ENCODE results near the gene SH3RF3.

SH3RF3 gene

DNA sequence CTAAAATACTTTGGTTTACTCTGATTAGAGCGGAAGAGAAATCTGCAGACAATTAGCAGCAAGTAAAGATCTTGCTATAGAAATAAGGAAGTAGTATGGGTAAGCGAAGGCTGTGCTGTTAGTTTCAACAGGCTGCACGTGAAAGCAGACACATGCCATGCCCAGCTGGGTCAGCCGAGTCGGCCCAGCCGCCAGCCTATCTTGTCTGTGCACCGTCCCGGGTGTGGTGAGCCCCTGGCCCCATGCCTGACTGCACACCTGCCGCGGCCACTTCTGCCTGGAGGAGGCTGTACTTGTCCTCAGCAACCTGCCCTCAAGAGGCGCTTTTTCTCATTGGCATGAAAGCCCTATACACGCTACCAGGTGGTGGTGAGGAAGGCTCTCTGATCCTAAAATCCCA, 299.3 kb downstream of the SH3RF3 start:
- DNase-seq, result no peak

DNA sequence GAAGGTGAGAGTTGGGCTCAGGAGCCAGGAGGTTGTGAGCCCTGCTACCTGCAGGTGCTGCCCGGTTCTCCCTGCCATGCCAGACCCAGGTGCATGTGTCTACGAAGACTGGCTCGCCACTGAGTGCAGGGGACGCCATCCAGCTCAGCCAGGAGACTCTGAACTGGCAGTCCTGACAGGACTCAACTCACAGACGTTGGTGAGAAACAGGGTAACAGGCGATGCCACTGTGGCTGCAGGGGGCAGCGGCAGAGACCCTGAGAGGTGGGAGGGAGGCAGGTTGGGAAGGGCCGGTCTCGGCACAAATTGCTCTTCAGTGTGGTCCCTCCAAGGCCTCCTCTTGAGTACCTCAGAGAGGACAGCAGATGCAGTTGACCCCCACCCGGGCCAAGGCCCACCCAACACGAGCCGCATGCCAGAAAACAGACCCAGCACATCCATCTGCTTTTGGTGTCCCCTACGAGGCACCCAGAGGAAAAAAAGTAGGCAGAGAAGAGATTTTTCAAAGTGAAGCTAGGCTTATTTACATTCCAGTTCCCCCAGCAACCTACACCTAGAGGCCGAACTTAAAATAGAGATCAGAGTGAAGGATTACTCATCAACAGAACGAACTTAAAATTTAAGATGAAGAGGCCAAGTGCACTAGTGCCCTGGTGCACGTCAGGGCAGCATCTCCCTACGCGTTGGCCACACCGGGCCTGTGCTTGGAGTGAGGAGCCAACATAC, 300.0 kb downstream of the SH3RF3 start:
- DNase-seq, result no peak

DNA sequence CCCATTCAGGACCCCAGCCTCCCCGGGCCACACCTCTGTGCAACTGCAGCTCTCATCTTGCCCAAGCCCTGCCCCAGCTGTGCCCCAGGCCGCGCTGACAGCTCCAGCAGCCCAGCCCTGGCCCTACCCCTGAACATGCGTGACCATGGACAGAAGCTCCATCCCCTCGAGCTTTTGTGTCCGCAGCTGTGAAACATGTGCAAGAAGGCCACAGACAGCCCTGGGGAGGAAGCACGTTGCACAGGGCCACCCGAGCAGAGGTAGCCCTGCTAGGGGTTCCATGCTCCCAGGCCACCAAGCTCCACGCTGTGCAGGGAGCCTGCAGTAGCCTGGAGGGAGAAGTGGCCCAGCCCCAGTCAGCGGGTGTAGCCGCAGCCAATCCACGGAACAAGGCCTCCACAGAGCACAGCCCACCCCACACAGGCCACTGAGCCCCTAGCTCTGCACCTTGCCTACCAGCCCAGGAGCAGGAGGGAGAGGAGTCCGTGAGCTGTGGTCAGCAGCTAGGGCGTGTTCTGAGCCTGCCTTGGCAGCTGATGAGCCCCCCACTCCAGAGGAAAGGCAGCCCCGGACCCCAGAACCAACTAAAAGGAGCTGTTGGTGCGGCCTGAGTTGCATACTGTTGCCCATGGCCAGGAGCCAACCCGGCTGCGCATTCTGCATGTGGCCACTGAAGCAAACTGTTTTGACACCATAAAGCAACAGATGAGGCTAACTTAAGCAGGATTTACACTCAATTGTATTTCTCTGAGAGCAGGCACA, 300.7 kb downstream of the SH3RF3 start:
- no peak for DNase-seq

DNA sequence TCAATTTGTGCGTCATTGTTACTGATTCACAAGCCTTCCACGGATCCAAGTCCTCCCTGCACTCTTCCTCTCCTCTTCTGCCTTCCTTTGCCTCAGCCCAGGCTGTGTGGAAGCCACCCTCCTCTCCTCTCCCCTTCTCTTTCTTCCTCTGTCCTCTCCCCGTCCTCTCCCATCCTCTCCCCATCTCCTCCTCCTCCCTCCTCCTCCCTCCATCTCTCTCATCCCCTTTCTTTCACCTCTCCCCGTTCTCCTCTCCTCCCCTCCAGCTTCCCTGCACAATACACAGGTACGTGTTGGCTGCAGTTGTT, 301.3 kb downstream of the SH3RF3 start:
- DNase-seq, result no peak

DNA sequence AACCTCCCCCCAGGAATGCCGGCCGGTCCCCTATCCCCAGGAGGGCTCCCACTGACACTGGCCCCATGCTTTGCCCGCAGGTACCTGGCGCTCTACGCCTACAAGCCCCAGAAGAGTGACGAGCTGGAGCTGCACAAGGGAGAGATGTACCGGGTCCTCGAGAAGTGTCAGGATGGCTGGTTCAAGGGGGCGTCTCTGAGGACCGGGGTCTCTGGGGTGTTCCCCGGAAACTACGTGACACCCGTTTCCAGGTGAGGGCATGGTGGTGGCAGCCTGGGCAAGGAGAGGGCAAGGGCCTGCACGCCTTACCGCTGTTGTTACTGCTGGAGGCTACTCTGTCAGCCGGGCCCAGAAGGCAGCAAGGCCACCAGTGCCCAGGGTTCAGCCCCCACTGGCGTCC, 303.4 kb downstream of the SH3RF3 start:
- no peak for DNase-seq

DNA sequence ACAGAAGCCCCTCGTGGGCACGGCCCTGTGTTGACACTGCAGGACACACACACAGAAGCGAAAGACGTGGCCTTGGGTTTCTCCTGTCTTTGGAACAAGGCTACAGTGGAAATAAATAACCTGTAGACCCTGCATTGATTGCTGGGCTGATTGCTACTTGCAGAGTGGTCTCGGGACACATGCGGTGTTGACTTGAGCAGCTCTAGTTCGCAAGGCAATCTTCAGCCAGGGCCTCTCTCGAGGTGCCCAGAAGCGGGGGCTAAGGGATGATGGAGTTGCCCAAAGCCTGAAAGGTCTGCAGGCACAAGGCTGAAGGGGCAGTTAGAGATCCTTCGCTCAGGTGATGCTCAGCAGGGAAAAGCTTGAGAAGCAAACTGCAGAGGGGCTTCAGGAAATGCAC, 304.5 kb downstream of the SH3RF3 start:
- DNase-seq, result no peak

DNA sequence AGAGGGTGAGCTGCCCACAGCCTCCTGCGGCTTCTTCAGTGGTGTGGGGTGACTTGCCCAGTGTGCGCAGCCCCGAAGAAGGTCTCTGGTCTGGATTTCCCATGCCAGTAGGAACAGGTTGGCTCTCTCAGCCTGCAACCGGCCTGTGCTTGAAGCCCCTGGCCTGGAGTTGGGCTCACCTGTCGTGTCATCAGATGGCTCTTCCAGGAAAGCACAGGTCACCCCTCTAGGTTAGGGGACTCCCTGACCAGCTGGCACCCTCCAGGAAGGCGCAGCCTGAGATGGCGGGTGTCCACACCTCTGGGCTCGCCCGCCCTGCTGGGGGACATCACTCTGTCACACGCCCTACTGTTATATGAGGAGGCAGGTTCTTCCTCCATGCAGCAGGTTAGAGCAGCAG, 304.9 kb downstream of the SH3RF3 start:
- no peak for DNase-seq

DNA sequence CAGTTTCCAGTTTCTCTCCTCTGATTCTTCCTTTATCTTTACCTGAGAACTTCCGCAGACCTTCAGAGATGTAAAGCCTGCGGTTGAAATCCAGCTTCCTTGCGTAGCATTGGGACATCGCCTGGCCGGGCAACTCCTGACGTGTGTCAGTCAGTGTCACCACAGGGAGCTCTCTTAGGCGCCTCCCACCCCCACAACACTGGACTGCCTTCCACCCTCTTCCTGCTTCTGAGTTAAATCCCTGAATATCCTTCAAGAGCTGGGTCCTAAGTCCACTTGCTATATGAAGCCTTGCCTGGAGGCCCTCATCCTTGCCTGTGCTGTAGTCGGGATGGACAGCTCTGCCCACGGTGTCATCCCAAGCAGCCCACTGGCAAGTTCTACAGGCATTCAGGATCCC, 305.3 kb downstream of the SH3RF3 start:
- no peak for DNase-seq

DNA sequence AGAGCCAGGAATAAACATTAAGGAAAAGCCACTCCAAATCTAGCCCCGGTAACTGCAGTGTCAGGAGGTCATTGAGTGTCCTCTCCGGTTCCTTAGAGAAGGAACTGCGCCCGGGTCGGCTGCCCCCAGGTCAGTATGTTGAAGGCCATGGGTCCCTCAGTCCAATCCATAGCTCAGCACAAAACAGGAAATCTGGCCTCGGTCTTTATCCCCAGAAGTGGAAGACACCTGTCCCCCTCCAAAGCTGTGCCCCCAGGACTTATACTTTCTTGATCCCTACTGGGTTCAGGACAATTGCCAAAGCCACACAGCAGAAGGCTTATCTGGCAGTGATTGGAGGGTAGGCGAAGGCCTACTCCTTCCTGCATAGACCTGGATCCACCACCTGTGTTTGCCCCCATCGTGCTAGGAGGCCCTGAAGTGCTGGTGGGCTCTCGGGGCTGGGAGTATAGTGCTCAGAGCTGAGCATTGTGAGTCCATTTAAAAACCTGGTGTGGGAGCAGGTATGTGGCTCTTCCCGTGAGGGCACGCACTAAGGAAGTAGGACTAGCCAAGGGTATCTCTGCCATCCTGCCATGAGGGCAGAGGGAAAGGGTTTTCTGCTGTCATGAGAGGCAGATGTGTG, 306.2 kb downstream of the SH3RF3 start:
- DNase-seq, result no peak

DNA sequence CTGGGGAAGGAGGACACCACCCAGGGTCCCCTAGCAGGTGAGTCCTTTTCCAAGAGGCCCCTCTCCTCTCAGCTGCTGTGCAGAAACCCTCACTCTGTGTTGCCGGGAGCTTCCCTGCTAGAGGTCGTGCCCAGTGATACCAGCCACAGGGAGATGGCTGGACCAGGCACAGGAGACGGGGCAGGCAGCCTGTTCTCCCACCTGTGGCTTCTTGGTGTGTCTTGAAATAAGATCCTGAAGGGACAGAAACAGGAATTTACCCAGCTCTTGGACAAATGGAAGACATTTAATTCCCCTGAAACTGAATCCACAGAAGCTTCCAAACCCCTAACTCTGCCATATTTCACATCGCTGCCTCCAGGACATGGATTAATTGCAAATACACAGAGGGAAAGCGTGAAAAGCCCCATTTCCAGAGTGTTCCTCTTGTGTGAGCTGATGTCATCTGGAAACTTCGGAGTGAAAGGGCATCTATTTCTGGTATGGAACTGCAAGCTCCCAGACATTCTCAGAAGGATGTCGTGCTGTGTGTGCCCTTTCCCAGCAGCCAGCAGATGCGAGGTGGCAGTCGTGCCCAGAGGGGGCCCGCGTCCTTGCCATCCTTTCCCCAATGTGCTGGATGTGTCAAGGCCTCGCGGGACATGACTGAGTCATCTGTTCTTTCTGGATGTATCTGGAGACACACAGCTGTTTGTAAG, 307.0 kb downstream of the SH3RF3 start:
- no peak for DNase-seq

DNA sequence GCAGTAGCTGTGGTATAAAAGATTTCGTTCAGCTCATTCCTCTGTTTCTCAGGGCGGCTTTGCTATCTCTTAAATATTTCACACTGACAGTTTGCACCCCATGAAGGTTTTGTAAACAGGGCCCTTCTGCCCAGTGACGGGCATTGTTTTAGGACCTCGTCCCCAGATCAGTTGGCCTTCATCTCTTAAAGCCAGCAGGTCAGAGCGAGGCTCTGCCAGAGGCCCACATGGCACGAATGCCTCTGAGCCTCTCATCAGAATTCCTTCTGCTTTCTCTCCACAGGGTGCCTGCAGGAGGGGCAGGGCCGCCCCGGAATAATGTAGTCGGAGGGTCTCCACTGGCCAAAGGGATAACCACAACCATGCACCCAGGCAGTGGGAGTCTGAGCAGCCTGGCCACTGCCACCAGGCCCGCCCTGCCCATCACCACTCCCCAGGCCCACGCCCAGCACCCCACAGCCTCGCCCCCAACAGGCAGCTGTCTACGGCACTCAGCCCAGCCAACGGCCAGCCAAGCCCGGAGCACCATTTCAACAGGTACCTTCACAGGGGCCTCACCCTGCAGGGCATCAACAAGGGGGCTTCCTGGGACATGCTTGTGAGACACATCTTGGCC, 307.7 kb downstream of the SH3RF3 start:
- no peak for DNase-seq

DNA sequence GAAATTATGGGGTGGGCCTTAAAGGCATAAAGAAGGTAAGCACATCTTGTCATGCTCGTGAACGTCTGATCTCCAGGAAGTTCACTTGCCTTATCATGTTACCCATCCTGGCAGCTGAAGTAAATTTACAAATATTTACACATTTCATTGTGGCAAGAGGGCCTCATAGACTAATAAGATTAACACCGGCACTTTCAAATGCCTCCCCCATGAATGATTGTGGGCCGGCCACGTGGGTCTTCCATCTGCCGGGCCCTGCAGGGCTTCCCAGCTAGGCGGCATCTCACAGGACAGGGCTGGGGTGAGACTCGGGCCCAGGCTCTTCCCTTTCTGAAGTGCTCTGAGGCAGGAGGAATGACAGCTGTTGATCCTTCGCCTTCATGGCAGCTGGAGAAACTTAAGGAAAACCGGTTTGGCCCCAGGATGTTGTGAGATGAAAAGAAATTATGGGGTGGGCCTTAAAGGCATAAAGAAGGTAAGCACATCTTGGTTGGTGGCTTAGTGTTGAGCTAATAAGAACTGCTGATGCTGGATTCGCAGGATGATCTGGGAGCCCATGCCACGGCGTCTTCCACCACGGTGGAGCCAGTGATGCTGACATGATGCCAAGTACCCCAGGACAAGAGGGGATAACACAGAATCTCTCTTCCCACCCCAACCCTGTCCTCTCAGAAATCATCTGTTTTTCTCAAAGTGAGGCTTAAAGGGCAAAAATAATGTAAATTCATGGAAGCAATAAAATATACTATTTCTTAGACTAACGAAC, 308.5 kb downstream of the SH3RF3 start:
- DNase-seq, result no peak

DNA sequence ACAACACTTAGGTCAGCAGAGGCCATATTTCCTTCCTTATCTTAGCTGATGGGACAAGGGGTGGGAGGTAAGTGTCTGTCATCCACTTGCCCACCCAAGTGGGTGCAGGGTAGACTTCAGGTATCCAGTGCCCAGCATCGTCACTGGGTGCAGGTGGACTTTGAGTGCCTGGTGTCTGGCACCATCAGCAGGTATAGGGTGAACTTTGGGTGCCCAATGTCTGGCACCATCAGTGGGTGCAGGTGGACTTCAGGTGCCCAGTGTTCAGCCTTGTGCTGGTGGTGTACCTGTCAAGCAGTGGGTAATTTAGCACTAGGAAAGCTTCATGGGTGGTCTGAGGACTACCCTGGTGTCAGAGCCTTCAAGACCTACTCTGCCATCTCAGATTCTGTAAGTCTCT, 309.1 kb downstream of the SH3RF3 start:
- no peak for DNase-seq

DNA sequence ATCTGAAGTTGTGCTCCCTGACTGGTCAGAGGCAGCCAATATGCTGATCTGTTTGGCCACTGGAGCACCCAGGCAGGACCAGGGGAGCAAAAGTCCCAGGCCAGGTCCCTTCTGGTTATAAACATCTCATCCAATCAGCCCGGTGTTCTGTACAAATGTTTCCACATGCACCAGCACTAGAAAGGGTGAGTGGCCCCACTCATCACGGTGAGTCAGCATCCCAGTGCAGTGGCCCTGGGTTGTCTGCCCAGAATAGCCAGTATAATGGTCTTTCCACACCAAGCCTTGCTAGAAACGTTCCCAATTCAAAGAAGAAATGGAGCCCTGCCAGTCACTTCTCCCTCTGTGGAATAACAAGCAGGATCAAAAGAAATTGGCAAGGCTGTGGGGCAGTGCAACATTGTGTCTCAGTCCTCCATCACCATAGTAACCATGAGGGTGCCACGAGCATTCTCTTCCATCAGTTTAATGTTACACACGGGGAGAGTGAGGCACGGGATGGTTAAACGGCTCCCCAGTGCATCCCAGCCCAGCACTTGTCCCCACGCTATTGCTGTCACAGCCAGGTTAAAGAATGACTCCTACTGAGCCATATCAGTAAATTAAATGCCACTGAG, 309.9 kb downstream of the SH3RF3 start:
- no peak for DNase-seq

DNA sequence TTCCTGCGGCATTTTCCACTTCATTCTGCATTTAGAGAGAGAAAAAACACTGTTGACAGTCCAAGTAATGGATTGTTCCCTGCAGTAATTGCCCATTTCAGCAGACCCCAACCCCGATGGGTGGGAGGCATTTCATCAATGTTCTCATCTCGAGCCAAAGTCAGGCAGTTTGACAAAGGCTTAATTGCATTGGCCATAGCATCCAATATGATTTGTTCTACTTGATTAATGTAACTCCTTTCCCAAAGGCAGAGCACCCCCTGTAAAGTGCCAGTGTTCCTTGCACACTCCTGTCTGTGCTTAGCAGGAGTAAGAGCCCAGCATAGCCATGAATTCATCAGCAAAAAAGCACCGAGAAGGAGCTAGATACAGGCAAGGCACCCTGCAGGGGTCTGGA, 310.4 kb downstream of the SH3RF3 start:
- no peak for DNase-seq

DNA sequence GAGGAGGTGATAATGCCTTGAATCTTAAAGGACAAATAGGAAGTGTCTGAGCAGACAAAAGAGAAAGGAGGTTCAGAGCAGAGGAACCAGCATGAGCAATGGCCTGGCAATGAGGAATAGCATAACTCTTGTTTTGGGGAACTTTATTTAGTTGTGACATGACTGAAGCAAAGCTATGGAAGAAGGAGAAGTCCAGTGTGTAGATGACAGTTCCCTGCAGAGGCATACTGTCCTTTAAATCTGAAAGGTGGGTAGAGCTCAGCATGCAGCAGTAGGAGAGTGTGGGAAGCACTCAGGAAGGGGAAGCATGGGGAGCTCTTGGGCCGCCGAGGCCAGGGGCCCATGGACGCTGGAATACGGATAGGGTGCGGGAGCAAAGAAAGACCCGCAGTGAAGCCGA, 311.0 kb downstream of the SH3RF3 start:
- no peak for DNase-seq

DNA sequence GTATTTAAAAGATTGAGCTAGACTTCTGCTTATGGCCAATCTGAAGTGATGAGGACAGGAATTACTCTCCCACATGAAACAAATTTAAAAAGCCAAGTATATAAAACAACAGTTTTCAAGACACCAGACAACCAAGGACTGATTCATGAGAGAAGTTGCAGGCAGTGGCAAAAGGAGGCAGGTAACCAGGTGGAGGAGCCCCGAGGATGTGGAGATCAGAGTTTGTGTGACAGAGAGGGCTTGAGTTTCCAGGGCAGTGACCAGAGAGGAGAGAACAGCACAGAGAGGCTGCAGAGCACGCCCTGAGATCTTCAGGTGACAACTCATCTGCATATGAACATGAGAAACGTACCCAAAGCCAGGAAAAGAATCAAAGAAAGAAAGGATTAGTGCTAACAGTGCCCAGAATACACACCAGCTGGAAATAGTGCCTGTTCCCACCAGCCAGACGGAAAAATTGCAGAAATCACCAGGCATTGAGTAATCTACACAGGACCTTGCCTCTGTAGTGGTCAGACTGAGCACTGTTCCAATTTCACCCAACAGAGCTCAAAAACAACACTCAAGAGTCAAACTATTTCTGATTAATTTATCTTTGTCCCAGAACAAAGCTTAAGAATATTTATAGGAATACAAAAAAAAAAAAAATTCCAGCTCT, 311.6 kb downstream of the SH3RF3 start:
- no peak for DNase-seq

DNA sequence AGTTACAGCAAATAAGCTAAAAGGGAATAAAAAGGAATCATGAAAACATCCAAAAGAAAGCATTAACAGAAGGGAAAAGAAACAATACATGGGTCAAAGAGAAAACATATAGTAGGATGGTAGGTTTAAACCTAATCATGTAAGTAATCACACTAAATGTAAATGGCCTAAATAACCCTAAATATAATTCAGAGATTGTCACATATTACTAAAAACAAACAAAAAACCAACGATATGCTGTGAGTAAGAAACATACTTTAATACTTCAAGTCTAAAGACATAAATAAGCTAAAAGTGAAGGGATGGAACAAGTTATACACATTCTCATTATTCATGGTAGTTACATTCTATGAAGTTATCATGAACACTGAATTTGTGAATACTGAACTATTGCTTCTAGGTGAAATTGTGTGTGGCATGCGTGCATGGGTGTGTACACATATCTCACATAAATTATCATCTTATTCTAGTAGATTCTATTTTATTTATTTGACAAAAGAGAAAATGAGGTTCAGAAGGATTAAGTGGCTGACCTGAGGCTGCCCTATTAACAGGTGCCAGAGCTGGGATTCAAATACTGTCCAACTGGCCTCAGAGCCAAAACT, 313.8 kb downstream of the SH3RF3 start:
- no peak for DNase-seq

DNA sequence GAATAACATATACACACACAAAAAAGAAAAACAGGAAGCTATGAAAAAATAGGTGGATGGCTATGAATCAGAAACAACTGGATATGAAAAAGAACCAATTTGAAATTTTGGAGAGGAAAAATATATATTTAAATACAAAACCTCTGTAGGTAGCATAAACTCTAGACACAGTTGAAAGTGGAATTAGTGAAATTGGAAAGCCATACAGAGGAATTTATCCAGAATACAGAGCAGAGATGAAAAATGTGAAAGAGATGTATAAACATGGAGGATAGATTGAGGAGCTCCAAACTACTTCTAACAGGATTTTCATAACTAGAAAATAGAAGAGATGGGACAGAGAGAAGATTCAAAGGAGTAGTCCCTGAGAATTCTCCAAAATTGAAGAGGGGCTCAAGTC, 315.9 kb downstream of the SH3RF3 start:
- no peak for DNase-seq

DNA sequence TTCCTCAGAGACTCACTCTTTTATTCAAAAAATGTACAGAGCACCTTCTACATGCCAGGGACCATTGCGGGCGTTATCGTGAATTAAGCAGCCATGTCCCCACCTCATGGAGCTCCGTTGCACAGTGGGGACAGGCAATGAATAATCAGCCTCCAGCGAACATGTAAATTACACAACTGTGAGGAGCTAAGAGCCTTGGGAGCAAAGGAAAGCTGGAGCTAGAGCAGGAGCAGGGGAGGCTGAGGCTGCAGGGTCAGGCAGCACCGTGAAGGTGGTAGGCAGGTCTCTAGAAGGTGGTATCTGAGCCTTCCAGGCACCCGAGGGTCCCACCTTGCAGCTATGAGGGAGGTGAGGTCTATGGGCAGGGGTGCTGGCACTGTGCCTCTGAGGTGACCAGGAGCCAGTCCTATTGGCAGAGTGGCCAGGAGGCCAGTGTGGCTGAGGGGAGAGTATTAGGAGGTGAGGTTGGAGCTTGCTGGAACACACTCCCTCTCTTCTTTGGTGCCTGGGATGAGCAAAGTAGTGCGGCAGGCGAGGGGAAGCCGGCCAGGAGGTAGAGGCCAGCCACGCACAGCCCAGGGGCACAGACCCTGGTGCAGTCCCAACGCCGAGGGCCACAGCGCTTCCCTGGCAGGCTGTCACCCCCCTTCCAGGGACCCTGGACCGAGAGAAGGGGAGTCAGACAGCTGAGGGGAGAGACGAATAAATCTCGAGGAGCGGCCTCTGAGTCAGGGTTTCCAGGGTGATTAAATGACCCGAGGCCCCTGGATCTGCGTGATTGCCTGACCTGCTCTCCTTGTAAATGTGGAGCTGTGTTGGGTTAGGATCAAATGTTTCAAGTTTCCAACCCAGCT, 317.5 kb downstream of the SH3RF3 start:
- no peak for DNase-seq

Data from NCI-H1694 treated with DMSO at 0.1 percent for 48 hours (cell line).